ENCODE measurements around the gene RAD51.

RAD51 gene

DNA sequence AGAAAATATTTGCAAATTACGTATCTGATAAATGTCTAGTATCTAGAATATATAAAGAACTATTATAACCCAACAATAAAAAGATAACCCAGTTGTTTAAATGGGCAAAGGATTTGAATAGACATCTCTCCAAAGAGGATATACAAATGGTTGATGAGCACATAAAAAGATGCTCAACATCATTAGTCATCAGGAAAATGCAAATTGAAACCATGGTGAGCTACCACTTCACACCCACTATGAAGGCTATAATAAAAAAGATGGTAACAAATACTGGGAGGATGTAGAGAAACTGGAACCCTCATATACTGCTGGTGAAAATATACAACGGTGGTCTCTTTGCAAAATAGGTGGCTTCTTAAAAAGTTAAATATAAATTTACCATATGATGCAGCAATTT is 28.0 kb downstream of the RAD51 start:
- DNase-seq: no peak

DNA sequence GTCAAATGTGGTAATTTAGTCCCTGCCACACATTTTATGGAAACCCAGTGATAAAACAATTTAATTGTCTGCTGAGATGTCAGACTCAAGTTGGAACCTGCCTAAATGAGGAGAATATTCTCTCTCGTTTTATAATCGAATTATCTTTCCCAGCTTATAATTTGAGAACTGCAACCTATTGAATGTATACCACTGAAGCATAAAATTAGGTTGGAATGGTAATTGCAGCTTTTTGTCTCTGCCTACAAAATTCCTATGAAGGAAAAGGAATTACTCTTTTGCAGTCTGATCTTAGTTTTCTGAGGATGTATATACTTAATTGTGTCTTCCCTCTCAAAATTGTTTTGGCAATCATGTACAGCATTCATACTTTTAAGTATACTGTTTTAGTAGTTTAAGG is 28.9 kb downstream of the RAD51 start:
- DNase-seq: no peak

DNA sequence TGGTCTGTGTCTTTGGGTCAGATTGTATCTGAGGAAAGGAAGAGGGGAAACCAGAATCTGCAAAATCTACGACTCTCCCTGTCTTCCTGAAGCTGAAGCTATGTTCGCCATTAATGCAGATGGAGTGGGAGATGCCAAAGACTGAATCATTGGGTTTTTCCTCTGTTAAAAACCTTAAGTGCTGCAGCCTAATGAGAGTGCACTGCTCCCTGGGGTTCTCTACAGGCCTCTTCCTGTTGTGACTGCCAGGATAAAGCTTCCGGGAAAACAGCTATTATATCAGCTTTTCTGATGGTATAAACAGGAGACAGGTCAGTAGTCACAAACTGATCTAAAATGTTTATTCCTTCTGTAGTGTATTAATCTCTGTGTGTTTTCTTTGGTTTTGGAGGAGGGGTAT is 36.1 kb downstream of the RAD51 start:
- DNase-seq: no peak

- DNase-seq: no peak
These were observed 41.6 kb downstream of the RAD51 start for GRCh38 chr15:40736575-40736974.

- DNase-seq: no peak
These were observed 42.1 kb downstream of the RAD51 start for GRCh38 chr15:40737048-40737447.

- no peak for DNase-seq
These were observed 44.1 kb downstream of the RAD51 start for GRCh38 chr15:40739047-40739446.

DNA sequence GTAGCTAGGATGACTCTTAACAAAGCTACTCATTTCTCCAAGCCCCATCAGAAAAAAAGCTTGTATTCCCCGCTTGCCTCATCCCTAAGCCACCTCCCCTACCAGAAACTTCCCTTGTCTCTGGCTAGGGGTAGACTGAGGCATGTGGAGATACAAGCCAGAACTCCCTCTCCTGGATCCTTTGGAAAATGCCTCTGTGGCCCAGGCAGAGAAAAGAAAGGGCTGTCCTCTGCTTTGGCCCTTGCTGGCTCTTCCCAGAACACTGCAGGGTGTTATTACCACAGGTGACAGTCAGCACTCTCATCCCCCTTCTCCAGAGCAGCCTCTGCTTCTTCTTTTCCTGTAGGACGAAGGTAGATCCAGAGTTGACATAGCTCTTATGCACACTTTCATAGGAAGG is 44.9 kb downstream of the RAD51 start:
- DNase-seq: no peak

DNA sequence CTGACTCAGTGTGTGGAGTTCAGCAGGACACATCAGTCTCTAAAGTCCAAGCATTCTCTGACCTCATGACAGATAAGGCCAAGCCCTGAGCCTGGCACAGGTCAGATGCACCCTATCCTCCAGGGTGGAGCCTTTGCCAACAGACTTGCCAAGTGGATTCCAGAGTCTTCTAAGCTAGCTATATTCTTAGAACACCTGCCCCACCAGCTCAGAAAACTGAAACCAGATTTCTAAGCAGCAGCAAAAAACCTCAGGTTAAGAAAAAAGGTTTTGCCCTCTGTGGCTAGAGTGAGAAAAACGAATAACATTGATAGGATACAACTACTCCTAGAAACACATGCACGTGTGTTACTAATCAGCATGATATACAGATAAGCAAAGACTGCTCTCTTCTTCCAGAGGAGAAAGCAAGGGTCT is 48.5 kb downstream of the RAD51 start:
- DNase-seq: no peak

DNA sequence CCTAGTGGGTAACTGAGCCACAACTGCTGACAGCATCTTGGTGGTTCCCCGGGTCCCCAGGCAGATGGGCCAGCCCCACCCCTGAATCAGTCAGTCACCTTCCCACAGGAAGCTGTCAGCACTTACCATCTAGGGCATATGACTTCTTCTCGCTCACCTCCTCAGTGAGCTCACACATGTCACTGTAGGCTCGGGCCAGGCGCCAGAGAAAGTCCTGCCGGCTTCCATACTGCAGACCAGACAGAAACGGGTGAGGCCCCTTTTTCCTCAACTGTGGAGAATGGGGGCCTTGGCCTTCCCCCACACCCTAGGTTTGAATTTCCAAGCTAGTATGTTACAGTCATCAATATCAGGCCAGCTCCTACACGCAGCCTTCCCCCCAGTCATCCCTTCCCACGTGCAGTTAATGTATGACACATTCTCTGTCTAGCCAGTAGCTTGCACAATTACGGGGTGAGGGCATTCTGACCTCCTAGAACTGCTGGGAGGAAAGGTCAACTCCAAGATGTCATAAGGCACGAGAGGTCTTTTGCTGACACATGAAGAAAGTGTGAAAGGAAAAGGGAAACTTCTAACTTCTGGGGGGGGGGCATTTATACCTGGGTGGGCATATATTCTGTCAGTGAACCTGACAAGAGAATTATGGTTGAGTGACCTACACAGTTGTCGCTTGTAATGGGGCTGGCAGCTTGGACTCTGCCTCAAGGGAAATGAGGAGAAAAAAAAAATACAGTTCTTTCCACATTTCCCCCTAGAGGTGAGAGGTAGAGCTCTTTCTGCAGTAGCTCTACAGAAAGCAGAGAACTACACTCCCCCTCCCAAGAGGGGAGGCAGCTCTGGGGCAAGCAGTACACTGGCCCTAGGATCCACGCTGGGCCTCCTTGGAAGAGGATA is 49.2 kb downstream of the RAD51 start:
- DNase-seq: no peak

DNA sequence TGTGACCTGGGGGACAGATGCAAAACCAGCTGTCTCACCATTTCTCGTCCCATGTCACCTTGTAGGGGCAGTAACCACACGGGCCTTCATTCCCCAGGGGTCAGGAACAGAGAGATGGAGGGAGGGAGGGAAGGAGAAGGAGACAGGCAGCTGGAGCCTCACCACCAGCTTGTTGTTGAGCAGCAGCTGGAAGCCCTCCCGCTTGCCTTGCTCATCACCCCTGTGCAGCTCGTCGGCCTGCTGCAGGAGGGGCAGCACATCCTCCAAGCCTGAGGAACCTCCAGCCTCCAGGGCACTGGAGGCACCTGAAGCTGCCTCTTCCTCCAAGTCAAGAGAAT is 49.8 kb downstream of the RAD51 start:
- DNase-seq: no peak

- no peak for DNase-seq
These were observed 52.0 kb downstream of the RAD51 start for GRCh38 chr15:40746916-40747418.

DNA sequence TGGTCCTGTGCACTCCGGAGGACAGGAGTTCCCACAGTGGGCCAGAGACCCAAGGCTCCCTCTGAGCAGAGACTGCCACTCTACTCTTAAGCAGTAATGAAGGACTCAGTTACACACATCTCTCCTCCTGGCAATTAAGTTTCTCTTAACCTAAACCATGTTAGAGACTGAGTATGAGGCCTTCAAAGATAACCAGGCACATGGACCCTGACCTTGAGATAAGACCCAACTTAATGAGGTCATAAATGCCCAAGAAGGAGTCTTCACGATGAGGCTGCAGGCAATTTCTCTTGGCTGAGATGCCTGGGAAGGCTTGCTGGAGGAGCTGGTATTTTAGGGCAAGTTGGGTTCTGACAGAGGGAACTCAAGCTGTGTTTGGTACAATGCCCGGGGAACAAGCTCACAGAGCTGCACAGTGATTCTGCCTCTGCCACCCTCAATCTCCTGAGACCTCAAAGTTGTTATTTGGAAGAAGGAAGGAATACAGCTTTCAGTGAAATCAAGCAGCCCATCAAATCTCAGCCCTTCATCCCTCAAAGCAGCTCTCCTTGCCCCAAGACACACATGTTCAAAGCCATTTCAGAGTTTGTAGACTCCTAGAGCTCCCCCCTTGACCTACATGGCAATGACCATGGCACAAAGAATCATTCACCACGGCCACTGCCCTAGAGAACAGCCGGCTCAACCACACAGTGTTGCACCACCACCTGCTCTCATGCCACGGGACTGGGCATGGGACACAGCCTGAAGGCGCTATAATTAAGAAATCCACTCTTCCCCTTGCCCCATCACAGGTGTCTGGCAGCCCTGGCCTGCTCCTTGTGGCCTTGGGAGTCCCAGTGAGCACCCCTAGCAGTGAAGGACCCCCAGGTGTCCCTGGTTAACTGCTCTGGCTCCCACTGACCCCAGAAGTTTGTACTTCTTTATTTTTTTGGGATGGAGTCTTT is 53.0 kb downstream of the RAD51 start:
- DNase-seq: no peak

DNA sequence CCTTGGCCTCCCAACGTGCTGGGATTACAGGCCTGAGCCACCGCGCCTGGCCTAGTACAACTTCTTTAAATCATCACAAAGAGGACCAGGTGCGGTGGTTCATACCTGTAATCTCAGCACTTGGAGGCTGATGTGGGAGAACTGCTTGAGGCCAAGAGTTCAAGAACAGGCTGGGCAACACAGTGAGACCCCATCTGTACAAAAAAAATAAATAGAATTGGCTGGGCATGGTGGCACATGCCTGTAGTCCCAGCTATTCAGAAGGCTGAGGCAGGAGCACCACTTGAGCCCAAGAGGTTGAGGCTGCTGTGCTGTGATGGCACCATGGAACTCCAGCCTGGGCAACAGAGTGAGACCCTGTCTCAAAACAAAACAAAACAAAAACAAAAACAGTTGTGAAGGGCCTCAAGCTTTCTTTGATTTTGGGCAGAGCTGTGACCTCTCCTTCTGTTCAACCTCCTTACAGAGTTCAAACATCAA is 54.2 kb downstream of the RAD51 start:
- DNase-seq: no peak

GRCh38 chr15:40750885-40751284 is 55.9 kb downstream of the RAD51 start:
- no peak for DNase-seq

GRCh38 chr15:40751745-40752144 is 56.8 kb downstream of the RAD51 start:
- no peak for DNase-seq

- no peak for DNase-seq
These were observed 59.6 kb downstream of the RAD51 start for GRCh38 chr15:40754574-40754882.

- peak; percentile 89 for DNase-seq
These were observed 60.2 kb downstream of the RAD51 start, which contains the start of gene RMDN3 for GRCh38 chr15:40754883-40755811. RMDN3 (minus strand) TSS chr15:40755254; CDS start chr15:40754783, 471 bp downstream.

DNA sequence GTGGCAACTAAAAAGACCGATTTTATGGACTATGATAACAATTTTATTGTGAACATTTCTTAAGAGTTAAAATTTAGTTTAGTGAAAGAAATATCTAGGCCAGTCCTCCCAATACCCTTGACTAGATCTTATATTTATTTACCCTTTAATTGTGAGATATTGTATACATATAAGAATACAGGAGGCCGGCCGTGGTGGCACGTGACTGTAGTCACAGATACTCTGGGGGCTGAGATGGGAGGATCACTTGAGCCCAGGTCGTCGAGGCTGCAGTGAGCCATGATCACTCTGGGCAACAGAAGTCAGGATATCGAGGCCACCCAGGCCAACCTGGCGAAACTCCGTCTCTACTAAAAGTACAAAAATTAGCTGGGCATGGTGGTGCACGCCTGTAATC is 60.8 kb downstream of the RAD51 start:
- DNase-seq: no peak

- no peak for DNase-seq
These were observed 62.0 kb downstream of the RAD51 start for GRCh38 chr15:40756938-40757337.

DNA sequence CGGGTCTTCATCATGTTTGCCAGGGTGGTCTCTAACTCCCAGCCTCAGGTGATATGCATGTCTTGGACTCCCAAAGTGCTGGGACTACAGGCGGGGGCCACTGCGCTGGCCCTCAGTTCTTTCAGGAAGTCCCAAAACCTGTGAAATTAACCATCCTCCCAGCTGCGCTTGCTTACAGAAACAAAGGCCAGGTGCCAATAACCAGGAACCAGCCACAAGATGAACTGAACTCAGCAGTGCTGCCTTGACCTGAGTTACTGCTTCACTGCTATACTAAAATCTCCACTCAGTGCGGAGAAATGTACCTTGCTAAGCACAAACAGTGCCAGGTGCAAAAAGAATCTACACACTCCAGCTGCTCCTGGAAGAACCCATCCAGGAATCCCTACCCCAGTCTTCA is 65.0 kb downstream of the RAD51 start:
- no peak for DNase-seq

DNA sequence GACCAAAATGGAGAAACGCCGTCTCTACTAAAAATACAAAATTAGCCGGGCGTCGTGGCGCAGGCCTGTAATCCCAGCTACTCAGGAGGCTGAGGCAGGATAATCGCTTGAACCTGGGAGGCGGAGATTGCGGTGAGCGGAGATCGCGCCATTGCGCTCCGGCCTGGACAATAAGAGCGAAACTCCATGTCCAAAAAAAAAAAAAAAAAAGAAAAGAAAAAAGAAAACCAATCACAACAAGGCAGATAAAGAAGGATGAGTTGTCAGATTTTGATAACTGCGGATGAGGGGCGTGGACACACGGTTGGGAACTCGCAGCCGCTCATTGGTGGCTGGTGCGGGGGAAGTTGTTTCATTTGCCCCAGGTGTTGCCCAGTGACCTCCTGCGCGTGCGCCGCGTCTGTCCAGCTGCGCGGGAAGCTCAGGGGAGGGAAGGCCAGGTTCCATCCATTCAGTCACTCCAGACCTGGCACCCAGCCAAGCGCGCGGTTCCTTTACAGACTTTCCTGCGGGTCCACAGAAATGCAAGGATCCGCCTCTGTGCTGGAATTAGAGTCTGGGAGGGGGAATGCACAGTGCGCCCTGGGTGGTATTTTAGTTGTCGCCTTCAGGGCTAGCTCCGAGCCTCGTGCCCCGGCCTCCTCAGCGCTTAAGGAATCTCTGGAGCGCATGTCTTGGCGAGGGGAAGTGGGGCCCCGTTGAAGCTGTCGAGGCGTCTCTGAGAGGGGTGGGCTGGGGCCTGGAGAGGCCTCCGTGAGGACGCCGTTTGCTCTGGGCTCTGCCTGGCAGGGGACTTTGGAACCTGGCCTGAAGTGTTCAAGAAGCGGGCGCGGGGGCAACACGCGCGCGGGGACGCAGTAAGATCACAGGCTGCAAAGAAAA is 68.2 kb downstream of the RAD51 start:
- no peak for DNase-seq
